Measurements from ENCODE around the gene MRPS10. TPM values are rescaled to one million over a fixed set of nuclear protein-coding genes. Genes with fewer than 3 reads are reported as not detected.

Gene MRPS10
- total and polyA plus RNA-seq, 2 donors (not counting 1 experiment from before 2014, with no cell fraction given), result 10.5 to 26.4 TPM

GRCh38 chr6:42225419-42225818, 7.8 kb upstream of the MRPS10 start:
- CTCF ChIA-PET, result interaction anchor here (0.6 to 2.4 kb wide), 4 partner anchors 11 to 391 kb away, joined by 3 to 9 read pairs (median 3); no protein-coding TSS in a partner anchor
- H3K79me2 ChIP-seq (ENCODE audit: control insufficient read depth, insufficient read depth, low read length), result no peaks in the 10 kb centered on the region
- no peak for DNase-seq
- POLR2A ChIA-PET, result no interaction called here
- no peak overlapping the region for H2AFZ ChIP-seq (ENCODE audit: insufficient read depth, low read depth, low read length, poor library complexity, severe bottlenecking)
- no peaks in the 10 kb centered on the region for H3K4me1 ChIP-seq (ENCODE audit: control insufficient read depth in 2 of 2, insufficient read depth in 2 of 2, low read length in 2 of 2)
- Mint-ChIP-seq H3K27me3 (peaks cover 10% of the 10 kb centered on the region), H3K9me3 (ENCODE audit: insufficient read depth) (no peaks in the 10 kb centered on the region), H3K4me3 (no peak overlapping the region), H3K27ac (no peak overlapping the region), H3K4me1 (peaks cover 5% of the 10 kb centered on the region)
- H3K4me3 ChIP-seq (ENCODE audit: control extremely low read depth in 1 of 5, extremely low read depth in 1 of 5, insufficient read depth in 1 of 5, low read depth in 2 of 5, low read length in 4 of 5), result no peak overlapping the region
- H3K27ac ChIP-seq (ENCODE audit: low read length in 2 of 2), result no peak overlapping the region
- H3K9me3 ChIP-seq (ENCODE audit: control extremely low read depth in 1 of 3, control insufficient read depth in 2 of 3, insufficient read depth in 1 of 3, low read length in 2 of 3), result no peaks in the 10 kb centered on the region
- no peaks in the 10 kb centered on the region for H3K36me3 ChIP-seq (replicated peaks in 1 of 2; ENCODE audit: control extremely low read depth in 1 of 2, control insufficient read depth in 1 of 2, extremely low read depth in 1 of 2, insufficient read depth in 2 of 2, low read length in 1 of 2)
- H3K27me3 ChIP-seq (replicated peaks in 1 of 4; ENCODE audit: control extremely low read depth in 1 of 4, control insufficient read depth in 3 of 4, insufficient read depth in 4 of 4, low read length in 3 of 4), result no peaks in the 10 kb centered on the region
- no peaks in the 10 kb centered on the region for H4K20me1 ChIP-seq (ENCODE audit: control insufficient read depth, insufficient read depth, low read length, poor library complexity, severe bottlenecking)
- no peak for TF ChIP-seq EZH2 (IDR thresholded peaks at IDR 0.05; ENCODE audit: borderline replicate concordance, insufficient read depth, low read depth, low read length, poor library complexity, severe bottlenecking)
- no peak overlapping the region for H3K9ac ChIP-seq (ENCODE audit: low read length)
- H3K4me2 ChIP-seq (replicated peaks; ENCODE audit: low read depth, low read length, poor library complexity, severe bottlenecking), result no peak overlapping the region
- intact Hi-C loops (cut with micrococcal nuclease), result no loop called here
- no CpG with 5 or more reads among the region's 4 CpGs for WGBS (ENCODE audit: insufficient coverage)
- no peak for ATAC-seq (ENCODE audit: low read depth)

GRCh38 chr6:42225029-42225339, 7.3 kb upstream of the MRPS10 start:
- no peaks in the 10 kb centered on the region for H3K9me3 Mint-ChIP-seq (ENCODE audit: insufficient read depth)
- peaks cover 10% of the 10 kb centered on the region for H3K27me3 Mint-ChIP-seq
- H3K4me1 Mint-ChIP-seq, result peaks cover 5% of the 10 kb centered on the region
- DNase-seq (no peak), ATAC-seq (ENCODE audit: low read depth) (no peak)
- no peaks in the 10 kb centered on the region for H3K79me2 ChIP-seq (ENCODE audit: control insufficient read depth, insufficient read depth, low read length)
- H3K4me3 ChIP-seq (ENCODE audit: control extremely low read depth in 1 of 5, extremely low read depth in 1 of 5, insufficient read depth in 1 of 5, low read depth in 2 of 5, low read length in 4 of 5), result no peak overlapping the region
- H3K27ac Mint-ChIP-seq, result no peak overlapping the region
- no peaks in the 10 kb centered on the region for H3K36me3 ChIP-seq (replicated peaks in 1 of 2; ENCODE audit: control extremely low read depth in 1 of 2, control insufficient read depth in 1 of 2, extremely low read depth in 1 of 2, insufficient read depth in 2 of 2, low read length in 1 of 2)
- H3K4me3 Mint-ChIP-seq, result no peak overlapping the region
- CTCF ChIA-PET, result interaction anchor here (0.6 to 1.0 kb wide), 3 partner anchors 39 to 390 kb away, joined by 3 read pairs; no protein-coding TSS in a partner anchor
- POLR2A ChIA-PET, result no interaction called here
- H3K9ac ChIP-seq (ENCODE audit: low read length), result no peak overlapping the region
- intact Hi-C loops (cut with micrococcal nuclease), result no loop called here
- H3K27me3 ChIP-seq (replicated peaks in 1 of 4; ENCODE audit: control extremely low read depth in 1 of 4, control insufficient read depth in 3 of 4, insufficient read depth in 4 of 4, low read length in 3 of 4), result no peaks in the 10 kb centered on the region
- H2AFZ ChIP-seq (ENCODE audit: insufficient read depth, low read depth, low read length, poor library complexity, severe bottlenecking), result no peak overlapping the region
- H3K27ac ChIP-seq (ENCODE audit: low read length in 2 of 2), result no peak overlapping the region
- no peak for TF ChIP-seq EZH2 (IDR thresholded peaks at IDR 0.05; ENCODE audit: borderline replicate concordance, insufficient read depth, low read depth, low read length, poor library complexity, severe bottlenecking)
- no peak for TF ChIP-seq CTCF (IDR thresholded peaks at IDR 0.05)
- H4K20me1 ChIP-seq (ENCODE audit: control insufficient read depth, insufficient read depth, low read length, poor library complexity, severe bottlenecking), result no peaks in the 10 kb centered on the region
- no peaks in the 10 kb centered on the region for H3K4me1 ChIP-seq (ENCODE audit: control insufficient read depth in 2 of 2, insufficient read depth in 2 of 2, low read length in 2 of 2)
- H3K4me2 ChIP-seq (replicated peaks; ENCODE audit: low read depth, low read length, poor library complexity, severe bottlenecking), result no peak overlapping the region
- no peaks in the 10 kb centered on the region for H3K9me3 ChIP-seq (ENCODE audit: control extremely low read depth in 1 of 3, control insufficient read depth in 2 of 3, insufficient read depth in 1 of 3, low read length in 2 of 3)
